MM.1S (cell line): ENCODE measurements around the gene CHAF1B.

Experiments
- DNase-seq: peaks from one replicate; pipeline ENCODE4 v3.0.0-alpha.2; 2015
- H2AFZ ChIP-seq: fragments of 300-600 bp; sonication (generic); 2 replicates; pipeline ENCODE4 v1.6.0; 2016; ENCODE audit warnings: antibody characterized with exemption, low read length
- H3F3A ChIP-seq: fragments of 300-600 bp; sonication (generic); 2 replicates; pipeline ENCODE4 v1.6.1; 2016; ENCODE audit warnings: mild to moderate bottlenecking, antibody characterized with exemption, low read length, moderate library complexity, mixed read lengths; ENCODE audit not compliant: insufficient read depth
- H3K27ac ChIP-seq: fragments of 300-600 bp; sonication (generic); 2 replicates; pipeline ENCODE4 v1.5.1; 2016; ENCODE audit warnings: mild to moderate bottlenecking, low read length
- H3K27me3 ChIP-seq: fragments of 300-600 bp; sonication (generic); replicated peaks from 2 replicates; pipeline ENCODE4 v1.6.0; 2016; ENCODE audit warnings: low read length; ENCODE audit not compliant: insufficient read depth
- H3K36me3 ChIP-seq: fragments of 300-600 bp; sonication (generic); replicated peaks from 2 replicates; pipeline ENCODE4 v1.6.1; 2016; ENCODE audit warnings: mild to moderate bottlenecking, low read length, mixed read lengths; ENCODE audit not compliant: insufficient read depth
- H3K4me1 ChIP-seq: fragments of 300-600 bp; sonication (generic); 2 replicates; pipeline ENCODE4 v1.6.1; 2016; ENCODE audit warnings: low read length, mixed read lengths
- H3K4me2 ChIP-seq: fragments of 300-600 bp; sonication (generic); 2 replicates; pipeline ENCODE4 v1.6.0; 2016; ENCODE audit warnings: low read depth, low read length
- H3K4me3 ChIP-seq: fragments of 300-600 bp; sonication (generic); 2 replicates; pipeline ENCODE4 v1.5.1; 2016; ENCODE audit warnings: low read length, mixed read lengths
- H3K79me2 ChIP-seq: fragments of 300-600 bp; sonication (generic); 2 replicates; pipeline ENCODE4 v1.6.1; 2016; ENCODE audit warnings: mixed run types, low read length, mixed read lengths
- H3K9ac ChIP-seq: fragments of 300-600 bp; sonication (generic); 2 replicates; pipeline ENCODE4 v1.6.1; 2016; ENCODE audit warnings: low read length, mixed read lengths
- H3K9me2 ChIP-seq: fragments of 300-600 bp; sonication (generic); replicated peaks from 2 replicates; pipeline ENCODE4 v1.6.1; 2016; ENCODE audit warnings: mild to moderate bottlenecking, low read length, mixed read lengths; ENCODE audit not compliant: insufficient read depth
- H3K9me3 ChIP-seq: fragments of 300-600 bp; sonication (generic); replicated peaks from 2 replicates; pipeline ENCODE4 v1.6.1; 2016; ENCODE audit warnings: mild to moderate bottlenecking, low read length, mixed read lengths; ENCODE audit not compliant: insufficient read depth
- H4K20me1 ChIP-seq: fragments of 300-600 bp; sonication (generic); 2 replicates; pipeline ENCODE4 v1.6.1; 2016; ENCODE audit warnings: mild to moderate bottlenecking, low read length, moderate library complexity, mixed read lengths; ENCODE audit not compliant: insufficient read depth
- CTCF ChIP-seq: fragments of 300-600 bp; sonication (generic); IDR thresholded peaks from 2 replicates; pipeline ENCODE4 v1.5.1; 2016; ENCODE audit warnings: antibody characterized with exemption, low read length, mixed read lengths
- EZH2 ChIP-seq: fragments of 300-600 bp; sonication (generic); optimal IDR thresholded peaks from 2 replicates; pipeline ENCODE3; 2017; ENCODE audit warnings: low read depth, mild to moderate bottlenecking, antibody characterized with exemption, low read length, mixed read lengths
- EZH2phosphoT487 ChIP-seq: fragments of 300-600 bp; sonication (generic); IDR thresholded peaks from 2 replicates; pipeline ENCODE4 v1.6.1; 2018; ENCODE audit warnings: antibody characterized with exemption, low read length

Gene CHAF1B

GRCh38 chr21:36349315-36349714, 35.9 kb upstream of the CHAF1B start:
- Histone ChIP-seq H3K4me3 (no peak overlapping the region), H2AFZ (no peak overlapping the region), H3K9me3 (no peaks in the 10 kb centered on the region), H3K9ac (no peak overlapping the region), H3K36me3 (no peaks in the 10 kb centered on the region; the same call in 1 of the 2 replicates), H3K79me2 (no peaks in the 10 kb centered on the region), H3K27ac (no peak overlapping the region), H4K20me1 (no peaks in the 10 kb centered on the region), H3K9me2 (no peaks in the 10 kb centered on the region), H3K4me2 (no peak overlapping the region), H3K27me3 (no peaks in the 10 kb centered on the region), H3F3A (no peaks in the 10 kb centered on the region), H3K4me1 (no peaks in the 10 kb centered on the region)
- no peak for TF ChIP-seq EZH2phosphoT487
- TF ChIP-seq CTCF, result no peak
- no peak for TF ChIP-seq EZH2
- DNase-seq, result no peak

GRCh38 chr21:36350282-36350910, 34.8 kb upstream of the CHAF1B start:
- H3K9me3 ChIP-seq, result no peaks in the 10 kb centered on the region
- no peak overlapping the region for H3K9ac ChIP-seq
- TF ChIP-seq EZH2 (no peak), EZH2phosphoT487 (no peak), CTCF (no peak)
- H3K79me2 ChIP-seq, result no peaks in the 10 kb centered on the region
- H3K4me1 ChIP-seq, result no peaks in the 10 kb centered on the region
- no peaks in the 10 kb centered on the region for H3F3A ChIP-seq
- H2AFZ ChIP-seq, result no peak overlapping the region
- H3K4me3 ChIP-seq, result no peak overlapping the region
- no peak overlapping the region for H3K4me2 ChIP-seq
- H3K9me2 ChIP-seq, result no peaks in the 10 kb centered on the region
- H3K27ac ChIP-seq, result no peak overlapping the region
- H4K20me1 ChIP-seq, result no peaks in the 10 kb centered on the region
- no peaks in the 10 kb centered on the region for H3K27me3 ChIP-seq
- DNase-seq, result no peak
- no peaks in the 10 kb centered on the region; the same call in 1 of the 2 replicates for H3K36me3 ChIP-seq

- H4K20me1 ChIP-seq, result no peaks in the 10 kb centered on the region
- DNase-seq, result no peak
- H3K4me1 ChIP-seq, result no peaks in the 10 kb centered on the region
- no peaks in the 10 kb centered on the region; the same call in 1 of the 2 replicates for H3K36me3 ChIP-seq
- H3K79me2 ChIP-seq, result no peaks in the 10 kb centered on the region
- H3K27ac ChIP-seq, result no peak overlapping the region
- H3K9me2 ChIP-seq, result no peaks in the 10 kb centered on the region
- TF ChIP-seq CTCF, result no peak
- no peaks in the 10 kb centered on the region for H3K27me3 ChIP-seq
- no peak overlapping the region for H3K4me2 ChIP-seq
- H3K4me3 ChIP-seq, result no peak overlapping the region
- H2AFZ ChIP-seq, result no peak overlapping the region
- no peak overlapping the region for H3K9ac ChIP-seq
- H3K9me3 ChIP-seq, result no peaks in the 10 kb centered on the region
- no peaks in the 10 kb centered on the region for H3F3A ChIP-seq
Observed at GRCh38 chr21:36354918-36355680, 30.1 kb upstream of the CHAF1B start.
